Measurements from ENCODE around the gene NEURL4. TPM values are rescaled to one million over a fixed set of nuclear protein-coding genes. Genes with fewer than 3 reads are reported as not detected.

NEURL4 gene
- total RNA-seq, 2 experiments from 2014 or later, result 59.2 to 59.4 TPM

- ChIA-PET CTCF (interaction anchor here (0.7 to 2.7 kb wide), 8 partner anchors 14 to 231 kb away, joined by 3 to 11 read pairs (median 4); partner anchors contain the start of genes GPS2 and SENP3), POLR2A (interaction anchor here (0.5 to 1.9 kb wide), 16 partner anchors 10 to 356 kb away, joined by 3 to 13 read pairs (median 5); partner anchors contain the start of genes GPS2, MPDU1, POLR2A and TMEM102)
Measured at GRCh38 chr17:7329997-7330637, 982 bp upstream of the NEURL4 start.

DNA sequence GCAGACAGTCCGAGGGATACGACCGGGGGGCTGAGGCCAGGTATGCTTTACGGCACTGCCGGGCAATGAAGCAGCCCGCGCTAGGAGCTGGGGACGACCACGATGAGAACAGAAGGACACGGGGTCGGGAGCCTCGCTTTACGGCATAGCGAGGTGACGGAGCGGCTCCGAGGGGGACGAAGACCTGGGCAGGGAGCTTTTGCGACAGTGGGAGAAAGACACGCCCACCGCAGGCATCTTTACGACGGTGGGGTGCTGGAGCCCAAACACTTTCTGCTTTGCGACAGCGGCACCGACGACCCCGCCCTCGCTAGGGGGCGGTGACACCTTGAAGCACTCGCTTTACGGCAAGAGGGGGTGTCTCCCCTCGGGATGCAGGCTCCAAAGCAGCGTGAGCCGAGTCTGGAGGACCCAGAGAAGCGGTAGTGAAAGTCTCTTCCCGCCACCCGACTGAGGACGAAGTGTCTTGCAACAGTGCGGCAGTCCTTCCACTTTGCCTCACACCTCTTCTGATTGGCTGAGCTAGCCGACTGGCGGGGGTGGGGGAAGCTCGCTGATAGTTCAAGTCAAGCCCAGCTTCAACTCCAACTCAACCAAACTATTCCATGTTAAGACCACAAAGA lies 350 bp upstream of the NEURL4 start:
- ChIA-PET CTCF (interaction anchor here (0.7 to 2.7 kb wide), 10 partner anchors 9 to 231 kb away, joined by 3 to 11 read pairs (median 4); partner anchors contain the start of genes GPS2 and SENP3), POLR2A (interaction anchor here (0.5 to 1.9 kb wide), 17 partner anchors 9 to 357 kb away, joined by 3 to 13 read pairs (median 5); partner anchors contain the start of genes GPS2, MPDU1, POLR2A and TMEM102)

- POLR2A ChIA-PET, result no interaction called here
- CTCF ChIA-PET, result interaction anchor here (0.8 to 1.6 kb wide), 3 partner anchors 10 to 93 kb away, joined by 3 to 6 read pairs (median 3); partner anchors contain the start of gene DVL2
Measured at GRCh38 chr17:7328009-7328408, 1.1 kb downstream of the NEURL4 start.

- ChIA-PET CTCF (no interaction called here), POLR2A (no interaction called here)
Measured at GRCh38 chr17:7327501-7327900, 1.6 kb downstream of the NEURL4 start.

GRCh38 chr17:7327056-7327455 lies 2.1 kb downstream of the NEURL4 start:
- CTCF ChIA-PET, result interaction anchor here (1.0 to 1.3 kb wide), 3 partner anchors 9 to 46 kb away, joined by 3 to 4 read pairs (median 4); partner anchors contain the start of genes ACAP1 and SLC2A4
- POLR2A ChIA-PET, result no interaction called here

- POLR2A ChIA-PET, result no interaction called here
- CTCF ChIA-PET, result interaction anchor here (1.0 to 1.3 kb wide), 3 partner anchors 10 to 45 kb away, joined by 3 to 4 read pairs (median 4); partner anchors contain the start of genes ACAP1 and SLC2A4
Measured at GRCh38 chr17:7326186-7326585, 2.9 kb downstream of the NEURL4 start.

- POLR2A ChIA-PET, result interaction anchor here (1.0 kb wide), 1 partner anchor 12 kb away, joined by 7 read pairs; no protein-coding TSS in a partner anchor
- CTCF ChIA-PET, result interaction anchor here (0.6 to 2.6 kb wide), 6 partner anchors 11 to 363 kb away, joined by 3 to 16 read pairs (median 4); partner anchors contain the start of genes ACAP1, TMEM95, TP53 and WRAP53
Measured at GRCh38 chr17:7325031-7325528, 4.1 kb downstream of the NEURL4 start.

- ChIA-PET POLR2A (interaction anchor here (1.0 kb wide), 1 partner anchor 11 kb away, joined by 7 read pairs; no protein-coding TSS in a partner anchor), CTCF (interaction anchor here (0.6 to 2.6 kb wide), 6 partner anchors 11 to 363 kb away, joined by 3 to 16 read pairs (median 4); partner anchors contain the start of genes ACAP1, TMEM95, TP53 and WRAP53)
Measured at GRCh38 chr17:7324438-7324779, 4.7 kb downstream of the NEURL4 start.

GRCh38 chr17:7323731-7324437 lies 5.3 kb downstream of the NEURL4 start:
- POLR2A ChIA-PET, result no interaction called here
- CTCF ChIA-PET, result interaction anchor here (1.0 to 2.6 kb wide), 3 partner anchors 12 to 364 kb away, joined by 4 to 16 read pairs (median 9); partner anchors contain the start of genes ACAP1, TP53 and WRAP53

GRCh38 chr17:7322520-7323194 lies 6.5 kb downstream of the NEURL4 start:
- ChIA-PET POLR2A (no interaction called here), CTCF (interaction anchor here (2.5 to 2.6 kb wide), 2 partner anchors 14 to 21 kb away, joined by 9 to 16 read pairs; partner anchors contain the start of gene ACAP1)

GRCh38 chr17:7321466-7321865 lies 7.7 kb downstream of the NEURL4 start:
- ChIA-PET POLR2A (no interaction called here), CTCF (interaction anchor here (0.6 to 1.4 kb wide), 3 partner anchors 12 to 24 kb away, joined by 3 to 4 read pairs (median 3); partner anchors contain the start of gene ACAP1)

- ChIA-PET POLR2A (interaction anchor here (0.5 to 1.2 kb wide), 3 partner anchors 11 to 24 kb away, joined by 3 to 7 read pairs (median 4); partner anchors contain the start of gene NEURL4), CTCF (interaction anchor here (0.5 to 1.1 kb wide), 2 partner anchors 34 to 133 kb away, joined by 4 read pairs; no protein-coding TSS in a partner anchor)
Measured at GRCh38 chr17:7318121-7318860, 10.8 kb downstream of the NEURL4 start.

DNA sequence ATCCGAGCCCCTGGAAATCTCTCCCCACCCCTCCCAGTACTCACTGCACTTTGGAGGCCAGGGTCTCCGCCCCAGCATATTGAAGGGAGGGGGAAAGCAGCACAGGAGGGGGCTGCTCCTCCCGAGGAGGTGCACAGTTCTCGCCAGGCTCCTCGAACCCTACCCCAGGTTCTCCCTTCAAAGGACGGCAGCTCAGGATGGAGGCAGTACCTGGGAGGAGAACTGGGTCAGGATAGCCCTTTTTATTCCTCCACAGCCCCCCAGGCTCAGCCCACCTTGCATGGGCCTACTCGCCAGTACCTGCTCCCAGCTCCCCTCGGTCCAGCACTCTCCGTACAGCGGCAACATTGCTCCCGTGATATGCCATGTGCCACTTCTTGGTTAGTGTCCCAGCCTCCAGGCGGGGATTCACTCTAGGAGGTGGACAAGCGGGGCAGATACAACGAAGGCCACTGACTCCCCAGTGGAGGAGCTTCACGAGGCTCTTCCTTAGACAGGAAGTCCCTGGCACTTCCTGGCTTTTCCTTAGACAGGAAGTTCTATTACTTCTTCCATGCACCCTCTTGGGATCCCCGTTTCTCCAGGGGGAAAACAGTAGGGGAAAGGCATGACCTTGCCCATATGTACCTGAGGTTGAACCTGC lies 11.9 kb downstream of the NEURL4 start:
- ChIA-PET CTCF (interaction anchor here (1.1 to 3.3 kb wide), 2 partner anchors 12 to 35 kb away, joined by 4 to 9 read pairs; partner anchors contain the start of gene NEURL4), POLR2A (interaction anchor here (1.2 kb wide), 1 partner anchor 12 kb away, joined by 4 read pairs; the partner anchor contains the start of gene NEURL4)

- ChIA-PET CTCF (interaction anchor here (1.8 to 3.3 kb wide), 3 partner anchors 14 to 33 kb away, joined by 4 to 9 read pairs (median 7); partner anchors contain the start of genes ACAP1 and NEURL4), POLR2A (interaction anchor here (0.6 to 1.5 kb wide), 2 partner anchors 14 to 34 kb away, joined by 4 to 5 read pairs; partner anchors contain the start of gene NEURL4)
Measured at GRCh38 chr17:7315570-7316235, 13.4 kb downstream of the NEURL4 start.

DNA sequence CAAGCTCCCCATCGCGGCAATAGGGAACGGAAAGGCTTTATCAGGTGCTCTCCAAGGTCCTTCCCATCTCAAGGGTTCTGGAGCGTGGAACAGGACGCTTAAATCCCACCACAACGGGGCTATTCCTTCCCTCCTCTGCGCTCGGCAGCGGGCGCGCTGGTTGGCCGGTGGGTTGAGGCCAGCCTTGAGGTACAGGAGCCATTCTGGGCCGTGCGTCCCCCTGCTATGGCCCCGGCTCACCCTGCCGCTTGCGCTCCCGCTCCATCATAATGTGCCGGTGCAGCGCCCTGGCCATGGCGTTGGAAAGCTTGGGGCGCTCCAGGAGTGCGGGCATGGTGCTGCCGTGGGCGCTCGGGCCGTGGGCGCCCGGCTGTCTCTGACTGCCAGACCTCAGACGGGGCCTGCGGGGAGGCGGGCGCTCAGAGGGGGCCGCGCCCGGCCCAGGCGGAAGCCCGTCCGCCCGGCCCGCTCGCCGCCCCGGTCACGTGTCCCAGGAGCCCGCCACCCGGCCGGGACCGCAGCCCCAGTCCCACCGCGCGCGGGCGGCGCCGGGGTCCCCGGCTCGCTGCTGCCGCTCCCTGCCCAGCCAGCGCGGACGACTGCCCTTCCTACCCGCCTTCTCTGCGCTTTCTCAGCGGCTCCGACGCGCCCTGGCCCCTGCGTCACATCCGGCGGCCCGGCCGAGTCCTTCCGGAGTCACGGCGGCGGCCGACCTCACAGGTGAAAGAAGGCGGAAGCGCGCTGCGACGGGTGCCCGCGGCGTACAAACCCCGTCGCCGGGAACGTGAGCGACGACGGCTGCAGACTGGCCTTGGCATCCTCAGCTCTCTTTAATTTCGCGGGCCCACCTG lies 14.2 kb downstream of the NEURL4 start, which contains the start of gene GPS2:
GPS2 (minus strand) TSS at position 642 of the 851 bp plus-strand sequence; CDS start at position 334, 308 bp downstream.
- CTCF ChIA-PET, result interaction anchor here (0.9 to 3.3 kb wide), 6 partner anchors 10 to 33 kb away, joined by 3 to 9 read pairs (median 6); partner anchors contain the start of genes ACAP1 and NEURL4

More for the DNA sequence above, 14.2 kb downstream of the NEURL4 start, which contains the start of gene GPS2:
- POLR2A ChIA-PET, result interaction anchor here (0.6 to 2.2 kb wide), 5 partner anchors 15 to 259 kb away, joined by 3 to 13 read pairs (median 5); partner anchors contain the start of gene NEURL4

Measured in activated CD8-positive, alpha-beta memory T cell treated with anti-CD3 and anti-CD28 coated beads for 36 hours (primary cell).